Spleen (tissue), 7 donors: ENCODE data around the gene SMG6.

Source experiments
- POLR2A ChIP-seq, 3 donors: fragments of 450-650 bp; IDR thresholded peaks; one replicate each; pipeline ENCODE4 v1.5.1; 2017; ENCODE audit warnings: antibody characterized with exemption in 3 of 3, mild to moderate bottlenecking in 1 of 3
- POLR2AphosphoS5 ChIP-seq, 3 donors: sonication (generic); formaldehyde crosslinking; IDR thresholded peaks; one replicate each; pipeline ENCODE4 v1.5.1; 2017; ENCODE audit warnings: antibody characterized with exemption in 3 of 3
- TF ChIP-seq, protein P1 (sequence below), 11 experiments: fragments of 200-600 bp in 7 of 11; fragments of 450-650 bp in 4 of 11; sonication (generic) in 4 of 11; IDR thresholded peaks in 8 of 11; conservative IDR thresholded peaks in 3 of 11; 1 replicate in 7 of 11; 2 replicates in 4 of 11; pipeline versions ENCODE4 v1.4.0 to v1.8.0; 2016 to 2021; ENCODE audit warnings: antibody characterized with exemption in 11 of 11, inconsistent platforms in 4 of 11, mild to moderate bottlenecking in 1 of 11
- donor health status: DM: no; HTN: no; CAD: no; lungs with moderate emphysema.
- donor health status: DM: no; HTN: no; CAD: no.
- donor health status: DM: no; HTN: no; CAD: no.

DNA sequence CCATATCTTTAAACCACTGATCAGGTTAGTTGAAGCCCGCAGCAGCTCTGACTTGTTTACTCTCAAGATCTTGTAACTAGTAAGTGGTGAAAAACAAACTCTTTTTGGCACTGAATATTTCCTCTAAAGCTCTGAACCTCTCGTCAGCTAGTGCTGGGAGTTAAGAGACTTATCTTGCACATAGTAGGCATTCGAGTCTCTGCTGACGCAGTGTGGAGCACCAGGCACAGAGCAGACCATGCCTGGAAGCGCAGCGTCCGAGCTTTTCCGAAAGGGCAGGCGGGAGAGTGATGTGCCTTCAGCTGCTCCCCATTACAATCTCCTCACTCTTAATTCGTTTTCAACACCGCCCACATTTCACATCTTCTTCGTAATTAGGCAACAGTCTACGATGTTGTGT lies 63.0 kb downstream of the SMG6 start:
- TF ChIP-seq POLR2A (IDR thresholded peaks at IDR 0.05) (no peak), POLR2AphosphoS5 (IDR thresholded peaks at IDR 0.05) (no peak)
- TF ChIP-seq, protein P1, sequence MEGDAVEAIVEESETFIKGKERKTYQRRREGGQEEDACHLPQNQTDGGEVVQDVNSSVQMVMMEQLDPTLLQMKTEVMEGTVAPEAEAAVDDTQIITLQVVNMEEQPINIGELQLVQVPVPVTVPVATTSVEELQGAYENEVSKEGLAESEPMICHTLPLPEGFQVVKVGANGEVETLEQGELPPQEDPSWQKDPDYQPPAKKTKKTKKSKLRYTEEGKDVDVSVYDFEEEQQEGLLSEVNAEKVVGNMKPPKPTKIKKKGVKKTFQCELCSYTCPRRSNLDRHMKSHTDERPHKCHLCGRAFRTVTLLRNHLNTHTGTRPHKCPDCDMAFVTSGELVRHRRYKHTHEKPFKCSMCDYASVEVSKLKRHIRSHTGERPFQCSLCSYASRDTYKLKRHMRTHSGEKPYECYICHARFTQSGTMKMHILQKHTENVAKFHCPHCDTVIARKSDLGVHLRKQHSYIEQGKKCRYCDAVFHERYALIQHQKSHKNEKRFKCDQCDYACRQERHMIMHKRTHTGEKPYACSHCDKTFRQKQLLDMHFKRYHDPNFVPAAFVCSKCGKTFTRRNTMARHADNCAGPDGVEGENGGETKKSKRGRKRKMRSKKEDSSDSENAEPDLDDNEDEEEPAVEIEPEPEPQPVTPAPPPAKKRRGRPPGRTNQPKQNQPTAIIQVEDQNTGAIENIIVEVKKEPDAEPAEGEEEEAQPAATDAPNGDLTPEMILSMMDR (IDR thresholded peaks at IDR 0.05 in 8 of 11, conservative IDR thresholded peaks at IDR 0.05 in 3 of 11) = no peak
